Measurements from ENCODE around the gene KCNT1.

DNA sequence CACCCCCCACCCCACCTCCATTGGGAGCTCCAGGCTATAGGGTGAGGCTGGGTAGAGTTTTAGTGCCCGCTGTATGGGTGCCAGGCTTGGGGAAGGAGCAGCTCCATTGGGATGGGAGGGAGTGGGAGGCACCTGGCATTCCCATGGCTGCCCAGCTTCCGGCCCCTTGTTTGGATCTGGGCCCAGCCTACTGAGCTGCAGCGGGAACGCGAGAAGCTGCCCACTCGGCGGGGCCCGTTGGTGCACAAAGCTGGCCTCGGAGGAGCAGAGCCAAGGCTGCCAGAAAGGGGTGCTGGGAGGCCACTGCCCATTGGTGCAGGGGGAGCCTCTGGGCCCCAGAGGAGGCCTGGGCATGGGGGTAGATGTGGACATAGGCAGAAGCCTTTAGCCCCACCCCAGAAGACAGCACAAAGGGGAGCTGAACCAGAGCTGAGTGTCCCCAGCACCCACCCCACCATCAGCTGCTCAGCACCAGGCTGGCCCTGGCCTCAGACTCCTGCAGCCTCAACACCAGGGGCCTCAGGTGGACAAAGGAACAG, 34.5 kb upstream of the KCNT1 start:
- TF ChIP-seq, protein P1, sequence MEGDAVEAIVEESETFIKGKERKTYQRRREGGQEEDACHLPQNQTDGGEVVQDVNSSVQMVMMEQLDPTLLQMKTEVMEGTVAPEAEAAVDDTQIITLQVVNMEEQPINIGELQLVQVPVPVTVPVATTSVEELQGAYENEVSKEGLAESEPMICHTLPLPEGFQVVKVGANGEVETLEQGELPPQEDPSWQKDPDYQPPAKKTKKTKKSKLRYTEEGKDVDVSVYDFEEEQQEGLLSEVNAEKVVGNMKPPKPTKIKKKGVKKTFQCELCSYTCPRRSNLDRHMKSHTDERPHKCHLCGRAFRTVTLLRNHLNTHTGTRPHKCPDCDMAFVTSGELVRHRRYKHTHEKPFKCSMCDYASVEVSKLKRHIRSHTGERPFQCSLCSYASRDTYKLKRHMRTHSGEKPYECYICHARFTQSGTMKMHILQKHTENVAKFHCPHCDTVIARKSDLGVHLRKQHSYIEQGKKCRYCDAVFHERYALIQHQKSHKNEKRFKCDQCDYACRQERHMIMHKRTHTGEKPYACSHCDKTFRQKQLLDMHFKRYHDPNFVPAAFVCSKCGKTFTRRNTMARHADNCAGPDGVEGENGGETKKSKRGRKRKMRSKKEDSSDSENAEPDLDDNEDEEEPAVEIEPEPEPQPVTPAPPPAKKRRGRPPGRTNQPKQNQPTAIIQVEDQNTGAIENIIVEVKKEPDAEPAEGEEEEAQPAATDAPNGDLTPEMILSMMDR (conservative IDR thresholded peaks at IDR 0.05), result no peak
- TF ChIP-seq EZH2 (IDR thresholded peaks at IDR 0.05; ENCODE audit: low read depth), result no peak
